Gastrocnemius medialis (tissue), 4 donors: Measurements from ENCODE around the gene CXorf58.

Experiments
- CTCF ChIP-seq, 5 experiments: fragments of 450-650 bp in 3 of 5; fragments of 200-600 bp in 2 of 5; sonication (generic) in 2 of 5; IDR thresholded peaks in 4 of 5; conservative IDR thresholded peaks in 1 of 5; 1 replicate in 4 of 5; 2 replicates in 1 of 5; pipeline ENCODE4 v1.5.1; 2016 to 2019; ENCODE audit warnings: antibody characterized with exemption in 5 of 5, mild to moderate bottlenecking in 3 of 5, moderate library complexity in 3 of 5
- POLR2A ChIP-seq, 2 donors: fragments of 450-650 bp; IDR thresholded peaks; one replicate each; pipeline ENCODE4 v1.6.1; 2017; ENCODE audit warnings: antibody characterized with exemption in 2 of 2, mild to moderate bottlenecking in 2 of 2, moderate library complexity in 2 of 2

DNA sequence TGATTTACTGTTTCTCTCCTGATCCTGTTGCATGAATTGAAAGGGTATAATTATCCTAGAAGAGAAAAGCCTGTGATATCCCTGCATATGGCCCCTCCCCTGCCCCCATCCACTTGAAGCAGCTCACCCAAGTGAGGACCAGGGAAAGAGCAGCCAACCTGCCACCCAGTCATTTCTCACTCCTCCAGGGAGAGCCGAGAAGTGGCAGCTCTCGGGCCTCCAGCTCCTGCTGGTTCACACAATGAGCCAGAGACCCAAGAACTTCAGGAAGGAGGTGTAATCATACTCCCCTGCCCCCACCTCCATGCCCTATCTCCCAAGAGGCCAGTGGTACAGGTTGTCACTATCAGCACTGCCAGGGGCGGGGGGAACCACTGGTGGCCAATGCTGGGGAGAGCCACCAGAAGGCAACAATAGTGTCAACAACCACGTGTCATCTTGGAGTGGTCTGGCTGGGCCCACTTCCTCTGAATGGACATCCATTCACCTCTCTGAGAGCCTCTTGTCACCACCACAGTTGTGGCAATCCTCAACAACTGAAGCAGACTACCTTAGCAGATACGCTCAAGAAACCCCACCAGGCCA, 43.0 kb upstream of the CXorf58 start:
- TF ChIP-seq CTCF (IDR thresholded peaks at IDR 0.05 in 4 of 5, conservative IDR thresholded peaks at IDR 0.05 in 1 of 5) (no peak), POLR2A (IDR thresholded peaks at IDR 0.05) (no peak)
